ENCODE results near the gene ZNF862. TPM values are rescaled to one million over a fixed set of nuclear protein-coding genes. Genes with fewer than 3 reads are reported as not detected.

Gene ZNF862

Small RNA genes within 50 kb of the gene (small RNA-seq; reads per million reads assigned to genes)
- not detected for gene AC093458.1 (ENCODE audit: insufficient read depth)
